Ishikawa (cell line): ENCODE results near the gene ARMCX4.

ENCODE experiments used
- CEBPB ChIP-seq: IDR thresholded peaks from 2 replicates; pipeline ENCODE4 v1.6.1; 2012
- CREB1 ChIP-seq: IDR thresholded peaks from 2 replicates; pipeline ENCODE4 v1.6.1; 2012; ENCODE audit warnings: low read depth
- EGR1 ChIP-seq: IDR thresholded peaks from 2 replicates; pipeline ENCODE4 v1.6.1; 2012
- EP300 ChIP-seq: IDR thresholded peaks from 2 replicates; pipeline ENCODE4 v1.6.1; 2012; ENCODE audit warnings: borderline replicate concordance
- FOXM1 ChIP-seq: IDR thresholded peaks from 2 replicates; pipeline ENCODE4 v1.6.1; 2012; ENCODE audit warnings: low read depth, borderline replicate concordance
- NFIC ChIP-seq: IDR thresholded peaks from 2 replicates; pipeline ENCODE4 v1.6.1; 2012
- RAD21 ChIP-seq: IDR thresholded peaks from 2 replicates; pipeline ENCODE4 v1.6.1; 2012; ENCODE audit warnings: low read depth
- TAF1 ChIP-seq: IDR thresholded peaks from 2 replicates; pipeline ENCODE4 v1.6.1; 2012; ENCODE audit warnings: low read depth, mild to moderate bottlenecking
- TCF12 ChIP-seq: IDR thresholded peaks from 2 replicates; pipeline ENCODE4 v1.6.1; 2012; ENCODE audit warnings: low read depth
- TEAD4 ChIP-seq: IDR thresholded peaks from 2 replicates; pipeline ENCODE4 v1.6.1; 2012
- YY1 ChIP-seq: IDR thresholded peaks from 2 replicates; pipeline ENCODE4 v1.6.1; 2012; ENCODE audit warnings: low read depth
- ZBTB7A ChIP-seq: IDR thresholded peaks from 2 replicates; pipeline ENCODE4 v1.6.1; 2012; ENCODE audit warnings: low read depth
- TF ChIP-seq, protein P1 (sequence below): IDR thresholded peaks from 2 replicates; pipeline ENCODE4 v1.6.1; 2012
- TF ChIP-seq, protein P2 (sequence below): IDR thresholded peaks from 2 replicates; pipeline ENCODE4 v1.6.1; 2012
- TF ChIP-seq, protein P3 (sequence below): IDR thresholded peaks from 2 replicates; pipeline ENCODE4 v1.6.1; 2012; ENCODE audit warnings: low read depth, mild to moderate bottlenecking

The ARMCX4 gene

DNA sequence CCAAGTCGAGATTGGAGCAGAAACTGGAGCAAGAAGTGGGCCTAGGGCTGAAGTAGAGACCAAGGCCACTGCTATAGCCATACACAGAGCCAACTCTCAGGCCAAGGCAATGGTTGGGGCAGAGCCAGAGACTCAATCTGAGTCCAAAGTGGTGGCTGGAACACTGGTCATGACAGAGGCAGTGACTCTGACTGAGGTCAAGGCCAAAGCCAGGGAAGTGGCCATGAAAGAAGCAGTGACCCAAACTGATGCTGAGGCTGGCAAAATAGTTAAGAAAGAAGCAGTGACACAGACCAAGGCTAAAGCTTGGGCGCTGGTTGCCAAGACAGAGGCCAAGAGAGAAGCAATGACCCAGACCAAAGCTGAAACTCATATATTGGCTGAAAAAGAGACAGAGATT, 3.5 kb downstream of the ARMCX4 start:
- TF ChIP-seq, protein P1, sequence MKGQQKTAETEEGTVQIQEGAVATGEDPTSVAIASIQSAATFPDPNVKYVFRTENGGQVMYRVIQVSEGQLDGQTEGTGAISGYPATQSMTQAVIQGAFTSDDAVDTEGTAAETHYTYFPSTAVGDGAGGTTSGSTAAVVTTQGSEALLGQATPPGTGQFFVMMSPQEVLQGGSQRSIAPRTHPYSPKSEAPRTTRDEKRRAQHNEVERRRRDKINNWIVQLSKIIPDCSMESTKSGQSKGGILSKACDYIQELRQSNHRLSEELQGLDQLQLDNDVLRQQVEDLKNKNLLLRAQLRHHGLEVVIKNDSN, result no peak
- TF ChIP-seq RAD21 (no peak), CEBPB (no peak), TCF12 (no peak), EP300 (no peak), NFIC (no peak), EGR1 (no peak), TAF1 (no peak), ZBTB7A (no peak), TEAD4 (no peak)
- TF ChIP-seq, protein P2, sequence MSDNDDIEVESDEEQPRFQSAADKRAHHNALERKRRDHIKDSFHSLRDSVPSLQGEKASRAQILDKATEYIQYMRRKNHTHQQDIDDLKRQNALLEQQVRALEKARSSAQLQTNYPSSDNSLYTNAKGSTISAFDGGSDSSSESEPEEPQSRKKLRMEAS, result no peak
- TF ChIP-seq, protein P3, sequence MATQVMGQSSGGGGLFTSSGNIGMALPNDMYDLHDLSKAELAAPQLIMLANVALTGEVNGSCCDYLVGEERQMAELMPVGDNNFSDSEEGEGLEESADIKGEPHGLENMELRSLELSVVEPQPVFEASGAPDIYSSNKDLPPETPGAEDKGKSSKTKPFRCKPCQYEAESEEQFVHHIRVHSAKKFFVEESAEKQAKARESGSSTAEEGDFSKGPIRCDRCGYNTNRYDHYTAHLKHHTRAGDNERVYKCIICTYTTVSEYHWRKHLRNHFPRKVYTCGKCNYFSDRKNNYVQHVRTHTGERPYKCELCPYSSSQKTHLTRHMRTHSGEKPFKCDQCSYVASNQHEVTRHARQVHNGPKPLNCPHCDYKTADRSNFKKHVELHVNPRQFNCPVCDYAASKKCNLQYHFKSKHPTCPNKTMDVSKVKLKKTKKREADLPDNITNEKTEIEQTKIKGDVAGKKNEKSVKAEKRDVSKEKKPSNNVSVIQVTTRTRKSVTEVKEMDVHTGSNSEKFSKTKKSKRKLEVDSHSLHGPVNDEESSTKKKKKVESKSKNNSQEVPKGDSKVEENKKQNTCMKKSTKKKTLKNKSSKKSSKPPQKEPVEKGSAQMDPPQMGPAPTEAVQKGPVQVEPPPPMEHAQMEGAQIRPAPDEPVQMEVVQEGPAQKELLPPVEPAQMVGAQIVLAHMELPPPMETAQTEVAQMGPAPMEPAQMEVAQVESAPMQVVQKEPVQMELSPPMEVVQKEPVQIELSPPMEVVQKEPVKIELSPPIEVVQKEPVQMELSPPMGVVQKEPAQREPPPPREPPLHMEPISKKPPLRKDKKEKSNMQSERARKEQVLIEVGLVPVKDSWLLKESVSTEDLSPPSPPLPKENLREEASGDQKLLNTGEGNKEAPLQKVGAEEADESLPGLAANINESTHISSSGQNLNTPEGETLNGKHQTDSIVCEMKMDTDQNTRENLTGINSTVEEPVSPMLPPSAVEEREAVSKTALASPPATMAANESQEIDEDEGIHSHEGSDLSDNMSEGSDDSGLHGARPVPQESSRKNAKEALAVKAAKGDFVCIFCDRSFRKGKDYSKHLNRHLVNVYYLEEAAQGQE, result no peak

DNA sequence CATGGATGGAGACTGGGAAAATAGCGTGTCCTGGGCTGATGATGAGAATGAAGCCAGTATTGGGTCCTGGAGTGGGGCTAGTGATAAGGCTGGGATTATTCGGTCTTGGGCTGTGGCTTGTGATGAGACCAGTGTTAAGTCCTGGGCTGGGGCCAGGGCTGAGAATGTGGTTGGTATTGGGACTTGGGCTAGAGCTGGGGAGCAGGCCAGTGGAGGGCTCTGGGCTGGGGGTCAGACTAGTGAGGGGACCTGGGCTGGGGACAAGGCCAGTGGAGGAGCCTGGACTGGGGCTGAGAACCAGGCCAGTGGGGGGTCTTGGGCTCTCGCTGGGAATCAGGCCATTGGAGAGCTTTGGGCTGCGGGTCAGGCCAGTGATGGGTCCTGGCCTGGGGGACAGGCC, 6.7 kb downstream of the ARMCX4 start:
- no peak for TF ChIP-seq TCF12
- no peak for TF ChIP-seq TAF1
- TF ChIP-seq, protein P3, result no peak
- no peak for TF ChIP-seq CREB1
- TF ChIP-seq YY1, result no peak

DNA sequence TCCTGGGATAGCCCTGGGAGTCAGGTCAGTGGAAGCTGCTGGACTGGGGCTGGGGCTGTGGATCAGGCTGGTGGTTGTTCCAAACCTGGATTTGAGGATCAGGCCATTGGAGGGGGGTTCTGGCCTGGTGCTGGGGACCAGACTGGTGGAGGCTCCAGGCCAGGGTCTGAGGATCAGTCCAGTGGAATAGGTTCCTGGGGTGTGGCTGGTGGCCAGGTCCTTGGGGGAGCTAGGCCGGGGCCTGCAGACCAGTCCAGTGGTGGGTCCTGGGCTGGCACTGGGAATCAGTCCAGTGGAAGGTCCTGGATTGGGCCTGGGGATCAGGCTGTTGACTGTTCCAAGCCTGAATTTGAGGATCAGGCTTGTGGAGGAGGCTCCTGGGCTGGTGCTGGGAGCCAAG, 8.0 kb downstream of the ARMCX4 start:
- TF ChIP-seq CREB1, result no peak
- no peak for TF ChIP-seq TAF1
- TF ChIP-seq, protein P2, result no peak
- TF ChIP-seq RAD21, result no peak
- no peak for TF ChIP-seq ZBTB7A
- no peak for TF ChIP-seq TCF12
- no peak for TF ChIP-seq FOXM1
- TF ChIP-seq, protein P1, result no peak
- TF ChIP-seq EP300, result no peak

DNA sequence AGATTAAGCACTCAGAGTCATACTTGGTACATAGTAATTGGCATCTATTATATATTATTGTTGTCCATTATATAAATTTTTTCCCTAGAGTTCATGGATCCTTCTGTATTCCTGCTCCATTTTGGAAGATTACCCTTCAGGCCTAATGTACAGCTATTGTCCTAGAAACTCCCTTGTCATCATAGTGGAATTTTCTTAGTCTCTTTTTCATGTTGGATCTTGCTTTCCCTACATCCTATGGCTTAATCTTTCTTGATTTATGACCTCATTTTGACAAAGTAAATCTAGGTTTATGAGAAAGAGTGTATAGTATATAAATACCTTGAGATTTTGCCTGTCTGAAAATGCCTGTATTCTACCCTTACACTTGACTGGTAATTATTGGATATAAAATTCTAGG, 22.1 kb downstream of the ARMCX4 start:
- TF ChIP-seq NFIC (no peak), YY1 (no peak), CEBPB (no peak), TCF12 (no peak), TAF1 (no peak)
- TF ChIP-seq, protein P2, result no peak

DNA sequence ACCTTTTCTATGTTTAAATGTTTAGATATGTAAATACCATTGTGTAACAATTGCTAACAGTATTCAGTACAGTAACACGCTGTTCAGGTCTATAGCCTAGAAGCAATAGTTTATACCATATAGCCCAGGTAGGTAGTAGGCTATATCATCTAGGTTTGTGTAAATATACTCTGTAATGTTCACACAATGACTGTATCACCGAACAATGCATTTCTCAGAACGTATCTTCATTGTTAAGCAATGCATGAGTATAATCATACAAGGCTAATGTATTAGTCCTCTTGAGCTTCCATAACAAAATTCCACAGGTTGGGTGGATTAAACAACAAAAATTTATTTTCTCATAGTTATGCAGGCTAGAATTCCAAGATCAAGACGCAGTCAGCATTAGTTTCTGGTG, 22.7 kb downstream of the ARMCX4 start:
- TF ChIP-seq EGR1 (no peak), EP300 (no peak), YY1 (no peak), CREB1 (no peak), CEBPB (no peak), TAF1 (no peak), RAD21 (no peak), ZBTB7A (no peak), TEAD4 (no peak)
- TF ChIP-seq, protein P2, result no peak

DNA sequence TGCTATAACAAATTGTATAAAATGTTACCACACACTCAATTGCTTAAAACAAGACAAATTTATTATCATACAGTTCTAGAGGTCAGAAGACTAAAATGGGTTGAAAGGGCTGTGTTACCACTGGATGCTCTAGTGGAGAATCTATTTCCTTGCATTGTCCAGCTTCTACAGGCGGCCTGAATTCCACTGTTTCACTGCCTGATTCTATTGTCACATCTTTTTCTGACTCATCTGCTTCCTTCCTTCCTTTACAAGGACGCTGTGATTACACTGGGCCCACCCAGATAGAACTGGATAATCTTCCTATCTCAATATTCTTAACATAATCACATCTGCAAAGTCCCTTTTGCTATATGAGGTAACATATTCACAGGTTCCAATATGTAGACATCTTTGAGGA, 45.7 kb downstream of the ARMCX4 start:
- TF ChIP-seq TEAD4, result no peak
- TF ChIP-seq, protein P1, result no peak
- TF ChIP-seq, protein P3, result no peak
- TF ChIP-seq EP300, result no peak
- no peak for TF ChIP-seq RAD21
- no peak for TF ChIP-seq CREB1
- TF ChIP-seq TAF1, result no peak
- no peak for TF ChIP-seq YY1
- TF ChIP-seq CEBPB, result no peak
- TF ChIP-seq EGR1, result no peak
- no peak for TF ChIP-seq NFIC
- TF ChIP-seq ZBTB7A, result no peak
- TF ChIP-seq, protein P2, result no peak
